GM12878 (cell line): ENCODE measurements around the gene LANCL3. TPM values are rescaled to one million over a fixed set of nuclear protein-coding genes. Genes with fewer than 3 reads are reported as not detected.

ENCODE experiments used
- ATAC-seq: fragments of 200-7000 bp; cut with Tn5 transposase; 3 replicates; pipeline ENCODE4 v1.9.1; 2020; ENCODE audit warnings: mild to moderate bottlenecking, moderate library complexity
- BruUV-seq: library from RNA; stranded (reverse); fragments of 400-500 nt; replicated peaks from 2 replicates; lab custom pipeline; 2021; lab: Mats Ljungman, UMichigan
- CTCF ChIA-PET: fragments of 300-600 bp; sonication (Branson Sonifier 250); formaldehyde crosslinking; extraction: SDS; loops from one replicate; lab custom pipeline; 2021; ENCODE audit warnings: inconsistent platforms; lab: Yijun Ruan, JAX
- POLR2A ChIA-PET: fragments of 350-600 bp; formaldehyde crosslinking; extraction: SDS; loops from one replicate; lab custom pipeline; 2021; ENCODE audit warnings: inconsistent platforms; lab: Charles Lee
- RAD21 ChIA-PET: fragments of 300-600 bp; sonication (Branson Sonifier 250); formaldehyde crosslinking; loops from one replicate; lab custom pipeline; 2023; ENCODE audit warnings: antibody characterized with exemption; ENCODE audit not compliant: unreplicated experiment; lab: Charles Lee
- SMC1A ChIA-PET: fragments of 300-600 bp; sonication (Branson Sonifier 250); formaldehyde crosslinking; loops from one replicate; lab custom pipeline; 2023; ENCODE audit not compliant: unreplicated experiment, uncharacterized antibody; lab: Charles Lee
- DNase-seq: peaks from one replicate; pipeline ENCODE4 v3.0.0-alpha.2; 2011; ENCODE audit warnings: low read depth, low spot score
- FAIRE-seq: peaks from 3 replicates; lab custom pipeline; 2011; peaks lifted over from hg19 to GRCh38; lab: Jason Lieb, UNC
- H2AFZ ChIP-seq: 2 replicates; pipeline ENCODE4 v1.6.0; 2011; ENCODE audit warnings: low read depth, low read length, control low read depth; ENCODE audit not compliant: control insufficient read depth
- H3K27ac ChIP-seq: 2 replicates; pipeline ENCODE4 v1.5.1; 2011; ENCODE audit warnings: control low read depth; ENCODE audit not compliant: control insufficient read depth, insufficient read depth
- H3K27me3 ChIP-seq, 2 experiments: replicated peaks in 1 of 2; 2 replicates each; pipeline versions ENCODE4 v1.6.0 to v1.6.1; 2011; ENCODE audit warnings: low read length in 1 of 2; ENCODE audit not compliant: control insufficient read depth in 2 of 2, insufficient read depth in 2 of 2
- H3K36me3 ChIP-seq, 2 experiments: 2 replicates each; pipeline ENCODE4 v1.5.1; 2011; ENCODE audit warnings: low read length in 1 of 2; ENCODE audit not compliant: control insufficient read depth in 2 of 2, insufficient read depth in 2 of 2
- H3K4me1 ChIP-seq: 2 replicates; pipeline ENCODE4 v1.6.1; 2011; ENCODE audit warnings: mild to moderate bottlenecking, low read length, moderate library complexity, mixed read lengths; ENCODE audit not compliant: control insufficient read depth, insufficient read depth
- H3K4me2 ChIP-seq: 2 replicates; pipeline ENCODE4 v1.6.0; 2011; ENCODE audit warnings: control low read depth; ENCODE audit not compliant: control insufficient read depth, insufficient read depth
- H3K4me3 ChIP-seq: fragments of 200-600 bp; sonication (generic); 2 replicates; pipeline ENCODE4 v1.5.1; 2016
- H3K79me2 ChIP-seq: 2 replicates; pipeline ENCODE4 v1.6.0; 2011; ENCODE audit warnings: low read length; ENCODE audit not compliant: control insufficient read depth, insufficient read depth
- H3K9ac ChIP-seq: 2 replicates; pipeline ENCODE4 v1.8.0; 2011; ENCODE audit warnings: low read length, control low read depth, mixed read lengths; ENCODE audit not compliant: control insufficient read depth, insufficient read depth
- H3K9me3 ChIP-seq: replicated peaks from 3 replicates; pipeline ENCODE4 v1.5.1; 2011; ENCODE audit warnings: mild to moderate bottlenecking, low read length; ENCODE audit not compliant: control insufficient read depth, insufficient read depth
- H4K20me1 ChIP-seq: 2 replicates; pipeline ENCODE4 v1.6.0; 2011; ENCODE audit not compliant: control insufficient read depth, insufficient read depth
- ESRRA ChIP-seq: IDR thresholded peaks from 2 replicates; pipeline ENCODE4 v1.6.1; 2012; ENCODE audit warnings: mild to moderate bottlenecking, low read length, improper control_type of control experiment
- HDAC2 ChIP-seq: fragments of 200-600 bp; sonication (generic); IDR thresholded peaks from 2 replicates; pipeline ENCODE4 v1.6.1; 2017
- JUNB ChIP-seq: IDR thresholded peaks from 2 replicates; pipeline ENCODE4 v1.6.1; 2016; ENCODE audit warnings: antibody characterized with exemption, mild to moderate bottlenecking
- KAT2A ChIP-seq: conservative IDR thresholded peaks from 2 replicates; pipeline ENCODE4 v1.6.1; 2011; ENCODE audit warnings: low read depth, low read length; ENCODE audit not compliant: control insufficient read depth
- KDM1A ChIP-seq: fragments of 200-600 bp; sonication (generic); IDR thresholded peaks from 2 replicates; pipeline ENCODE4 v1.6.1; 2016; ENCODE audit warnings: borderline replicate concordance
- NFIC ChIP-seq: IDR thresholded peaks from 2 replicates; pipeline ENCODE4 v1.6.1; 2012; ENCODE audit warnings: low read depth, mild to moderate bottlenecking, inconsistent platforms, low read length, moderate library complexity
- RB1 ChIP-seq: fragments of 450-650 bp; formaldehyde crosslinking; IDR thresholded peaks from 2 replicates; pipeline ENCODE4 v1.6.1; 2017; ENCODE audit warnings: mild to moderate bottlenecking, borderline replicate concordance
- SIN3A ChIP-seq: IDR thresholded peaks from 2 replicates; pipeline ENCODE4 v1.6.1; 2012; ENCODE audit warnings: low read depth, low read length, improper control_type of control experiment
- SPI1 ChIP-seq: IDR thresholded peaks from 2 replicates; pipeline ENCODE4 v1.6.1; 2011; ENCODE audit warnings: low read depth, mild to moderate bottlenecking, low read length, moderate library complexity, borderline replicate concordance; ENCODE audit not compliant: insufficient read depth
- SREBF2 ChIP-seq: IDR thresholded peaks from 2 replicates; pipeline ENCODE4 v1.6.1; 2012; ENCODE audit warnings: mild to moderate bottlenecking, low read length
- WGBS: methylation state at CpG from one replicate; pipeline ENCODE4 v1.1.6; 2016; ENCODE audit warnings: low lambda C conversion rate; ENCODE audit not compliant: insufficient replicate concordance, insufficient coverage; ENCODE audit errors: missing lambda C conversion rate; 5-methylcytosine and 5-hydroxymethylcytosine counted together
- in situ Hi-C: fragments of 300-500 bp; cut with MboI; formaldehyde crosslinking; loops from 9 replicates; pipeline ENCODE4 v1.14.3; 2018; ENCODE audit warnings: mixed read lengths
- intact Hi-C: fragments of 100-400 bp; cut with micrococcal nuclease; formaldehyde crosslinking; loops from one replicate; pipeline ENCODE4 v1.14.2; 2022; ENCODE audit not compliant: unreplicated experiment
- polyA plus RNA-seq, 11 experiments: library from polyadenylated mRNA; depleted of rRNA in 4 of 11; unstranded in 6 of 11; stranded (reverse) in 5 of 11; fragments of >200 nt; fragmentation: Nextera tagmentation in 4 of 11; fragmentation: Illumina TruSeq in 1 of 11; extraction: Ambion mirVana in 4 of 11; extraction: Trizol in 1 of 11; gene quantifications; 1 replicate in 1 of 11; 2 replicates in 10 of 11; pipeline versions ENCODE4 v1.2.1 to v1.2.3, GENCODE V29; 2011 to 2016; ENCODE audit warnings: inconsistent platforms in 2 of 11, missing spikeins in 2 of 11, low read depth in 1 of 11
- total RNA-seq, 4 experiments: library from RNA; depleted of rRNA in 3 of 4; stranded (reverse); fragments of >200 nt in 3 of 4; fragmentation: Illumina TruSeq in 1 of 4; extraction: Trizol in 1 of 4; gene quantifications; 2 replicates each; pipeline versions ENCODE4 v1.2.1 to v1.2.3, GENCODE V29; 2013 to 2021
- TF ChIP-seq, protein P1 (sequence below): IDR thresholded peaks from 2 replicates; pipeline ENCODE4 v1.6.1; 2011; ENCODE audit warnings: low read depth, mild to moderate bottlenecking, low read length, moderate library complexity, borderline replicate concordance; ENCODE audit errors: extremely low read depth
- TF ChIP-seq, protein P2 (sequence below): fragments of 450-650 bp; IDR thresholded peaks from 2 replicates; pipeline ENCODE4 v1.6.1; 2017; ENCODE audit warnings: mild to moderate bottlenecking, low read depth, inconsistent platforms; ENCODE audit not compliant: poor library complexity, severe bottlenecking
- TF ChIP-seq, protein P3 (sequence below): fragments of 450-650 bp; IDR thresholded peaks from 2 replicates; pipeline ENCODE4 v1.6.1; 2017; ENCODE audit warnings: mild to moderate bottlenecking, moderate library complexity

The LANCL3 gene
- total and polyA plus RNA-seq, 10 of the 15 experiments (the other 5 are each of a cell fraction or from before 2014, with no cell fraction given): not detected

DNA sequence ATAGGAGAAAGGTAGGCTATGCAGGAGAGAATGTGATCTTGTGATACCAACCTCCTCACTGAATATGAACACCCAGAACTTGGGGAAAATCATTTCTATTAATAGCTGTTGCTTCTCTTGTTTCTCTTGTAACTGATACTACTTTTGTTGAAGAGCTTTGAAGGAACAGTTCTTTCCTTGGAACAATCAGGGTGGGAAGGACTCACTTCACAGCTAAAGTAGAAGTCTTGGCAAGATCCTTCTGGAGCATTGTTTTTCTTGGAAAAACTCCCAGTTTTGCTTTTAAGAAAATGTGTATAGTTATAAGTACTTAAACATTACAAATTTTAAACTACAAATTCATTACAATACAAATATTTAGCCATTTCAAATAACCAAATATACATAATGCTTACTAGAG lies 95.1 kb downstream of the LANCL3 start:
- no peak for TF ChIP-seq KDM1A
- TF ChIP-seq RB1: no peak
- TF ChIP-seq NFIC: no peak
- no peak for TF ChIP-seq KAT2A
- TF ChIP-seq, protein P1, sequence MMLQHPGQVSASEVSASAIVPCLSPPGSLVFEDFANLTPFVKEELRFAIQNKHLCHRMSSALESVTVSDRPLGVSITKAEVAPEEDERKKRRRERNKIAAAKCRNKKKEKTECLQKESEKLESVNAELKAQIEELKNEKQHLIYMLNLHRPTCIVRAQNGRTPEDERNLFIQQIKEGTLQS: no peak
- TF ChIP-seq SIN3A: no peak
- TF ChIP-seq SREBF2: no peak
- Histone ChIP-seq H3K27me3 (no peaks in the 10 kb centered on the region), H3K4me2 (no peak overlapping the region), H3K4me1 (no peaks in the 10 kb centered on the region), H3K9ac (no peak overlapping the region), H3K36me3 (no peaks in the 10 kb centered on the region), H3K79me2 (no peaks in the 10 kb centered on the region), H4K20me1 (no peaks in the 10 kb centered on the region), H3K9me3 (no peaks in the 10 kb centered on the region), H3K27ac (no peak overlapping the region), H3K4me3 (no peak overlapping the region), H2AFZ (no peak overlapping the region)
- in situ Hi-C loops (no loop called here), intact Hi-C loops (no loop called here)
- no TSS peak for BruUV-seq
- POLR2A ChIA-PET: no interaction called here
- SMC1A ChIA-PET: no interaction called here
- DNase-seq (no peak), FAIRE-seq (no peak), ATAC-seq (no peak)
- CTCF ChIA-PET: interaction anchor here (1.1 kb wide), 1 partner anchor 15 kb away, joined by 4 read pairs; no protein-coding TSS in a partner anchor
- RAD21 ChIA-PET: no interaction called here

DNA sequence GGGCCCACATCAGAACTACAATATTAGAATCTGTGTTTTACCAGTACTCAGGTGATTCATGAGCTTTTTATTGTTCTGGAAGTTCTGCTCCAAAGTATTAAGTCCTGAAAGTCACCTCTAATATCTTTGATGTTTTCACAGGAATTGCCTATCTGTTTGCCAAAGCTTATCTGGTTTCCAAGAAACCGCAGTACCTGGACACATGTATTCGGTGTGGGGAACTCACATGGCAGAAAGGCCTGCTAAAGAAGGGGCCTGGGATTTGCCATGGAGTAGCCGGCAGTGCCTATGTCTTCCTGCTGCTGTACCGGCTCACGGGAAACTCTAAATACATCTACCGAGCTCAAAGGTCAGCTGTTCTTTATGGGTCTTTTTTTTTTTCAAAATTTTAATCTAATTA lies 95.7 kb downstream of the LANCL3 start:
- DNase-seq: no peak
- no peak overlapping the region for H3K4me3 ChIP-seq
- no peak overlapping the region for H2AFZ ChIP-seq
- TF ChIP-seq JUNB: no peak
- no peak for TF ChIP-seq ESRRA
- no peak for TF ChIP-seq SPI1
- TF ChIP-seq HDAC2: no peak
- TF ChIP-seq, protein P2, sequence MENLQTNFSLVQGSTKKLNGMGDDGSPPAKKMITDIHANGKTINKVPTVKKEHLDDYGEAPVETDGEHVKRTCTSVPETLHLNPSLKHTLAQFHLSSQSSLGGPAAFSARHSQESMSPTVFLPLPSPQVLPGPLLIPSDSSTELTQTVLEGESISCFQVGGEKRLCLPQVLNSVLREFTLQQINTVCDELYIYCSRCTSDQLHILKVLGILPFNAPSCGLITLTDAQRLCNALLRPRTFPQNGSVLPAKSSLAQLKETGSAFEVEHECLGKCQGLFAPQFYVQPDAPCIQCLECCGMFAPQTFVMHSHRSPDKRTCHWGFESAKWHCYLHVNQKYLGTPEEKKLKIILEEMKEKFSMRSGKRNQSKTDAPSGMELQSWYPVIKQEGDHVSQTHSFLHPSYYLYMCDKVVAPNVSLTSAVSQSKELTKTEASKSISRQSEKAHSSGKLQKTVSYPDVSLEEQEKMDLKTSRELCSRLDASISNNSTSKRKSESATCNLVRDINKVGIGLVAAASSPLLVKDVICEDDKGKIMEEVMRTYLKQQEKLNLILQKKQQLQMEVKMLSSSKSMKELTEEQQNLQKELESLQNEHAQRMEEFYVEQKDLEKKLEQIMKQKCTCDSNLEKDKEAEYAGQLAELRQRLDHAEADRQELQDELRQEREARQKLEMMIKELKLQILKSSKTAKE: no peak
- TF ChIP-seq, protein P3, sequence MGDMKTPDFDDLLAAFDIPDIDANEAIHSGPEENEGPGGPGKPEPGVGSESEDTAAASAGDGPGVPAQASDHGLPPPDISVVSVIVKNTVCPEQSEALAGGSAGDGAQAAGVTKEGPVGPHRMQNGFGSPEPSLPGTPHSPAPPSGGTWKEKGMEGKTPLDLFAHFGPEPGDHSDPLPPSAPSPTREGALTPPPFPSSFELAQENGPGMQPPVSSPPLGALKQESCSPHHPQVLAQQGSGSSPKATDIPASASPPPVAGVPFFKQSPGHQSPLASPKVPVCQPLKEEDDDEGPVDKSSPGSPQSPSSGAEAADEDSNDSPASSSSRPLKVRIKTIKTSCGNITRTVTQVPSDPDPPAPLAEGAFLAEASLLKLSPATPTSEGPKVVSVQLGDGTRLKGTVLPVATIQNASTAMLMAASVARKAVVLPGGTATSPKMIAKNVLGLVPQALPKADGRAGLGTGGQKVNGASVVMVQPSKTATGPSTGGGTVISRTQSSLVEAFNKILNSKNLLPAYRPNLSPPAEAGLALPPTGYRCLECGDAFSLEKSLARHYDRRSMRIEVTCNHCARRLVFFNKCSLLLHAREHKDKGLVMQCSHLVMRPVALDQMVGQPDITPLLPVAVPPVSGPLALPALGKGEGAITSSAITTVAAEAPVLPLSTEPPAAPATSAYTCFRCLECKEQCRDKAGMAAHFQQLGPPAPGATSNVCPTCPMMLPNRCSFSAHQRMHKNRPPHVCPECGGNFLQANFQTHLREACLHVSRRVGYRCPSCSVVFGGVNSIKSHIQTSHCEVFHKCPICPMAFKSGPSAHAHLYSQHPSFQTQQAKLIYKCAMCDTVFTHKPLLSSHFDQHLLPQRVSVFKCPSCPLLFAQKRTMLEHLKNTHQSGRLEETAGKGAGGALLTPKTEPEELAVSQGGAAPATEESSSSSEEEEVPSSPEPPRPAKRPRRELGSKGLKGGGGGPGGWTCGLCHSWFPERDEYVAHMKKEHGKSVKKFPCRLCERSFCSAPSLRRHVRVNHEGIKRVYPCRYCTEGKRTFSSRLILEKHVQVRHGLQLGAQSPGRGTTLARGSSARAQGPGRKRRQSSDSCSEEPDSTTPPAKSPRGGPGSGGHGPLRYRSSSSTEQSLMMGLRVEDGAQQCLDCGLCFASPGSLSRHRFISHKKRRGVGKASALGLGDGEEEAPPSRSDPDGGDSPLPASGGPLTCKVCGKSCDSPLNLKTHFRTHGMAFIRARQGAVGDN: no peak
- TF ChIP-seq, all 136 proteins: peak for 0
- no peak for ATAC-seq
- no peaks in the 10 kb centered on the region for H3K36me3 ChIP-seq
- no peaks in the 10 kb centered on the region for H3K79me2 ChIP-seq
- no TSS peak for BruUV-seq
- H3K27me3 ChIP-seq: no peaks in the 10 kb centered on the region
- CTCF ChIA-PET: interaction anchor here (0.6 kb wide), 1 partner anchor 159 kb away, joined by 3 read pairs; no protein-coding TSS in a partner anchor
- in situ Hi-C loops (no loop called here), intact Hi-C loops (no loop called here)
- H3K9me3 ChIP-seq: no peaks in the 10 kb centered on the region
- 57% methylated on average over 6 of the region's 6 CpGs for WGBS
- FAIRE-seq: no peak
- SMC1A ChIA-PET: no interaction called here
- no peak overlapping the region for H3K4me2 ChIP-seq
- H3K9ac ChIP-seq: no peak overlapping the region
- POLR2A ChIA-PET: no interaction called here
- no peaks in the 10 kb centered on the region for H3K4me1 ChIP-seq
- RAD21 ChIA-PET: no interaction called here
- H3K27ac ChIP-seq: no peak overlapping the region
- no peaks in the 10 kb centered on the region for H4K20me1 ChIP-seq
